ENCODE measurements around the gene PTPN4. TPM values are rescaled to one million over a fixed set of nuclear protein-coding genes. Genes with fewer than 3 reads are reported as not detected.

Gene PTPN4
- total RNA-seq, 1 experiment from 2014 or later = 80.5 TPM

GRCh38 chr2:119897736-119898395 is 138.1 kb downstream of the PTPN4 start:
- no peak overlapping the region for H3K9ac ChIP-seq (ENCODE audit: extremely low read depth, insufficient read length, low read length)
- H4K91ac ChIP-seq (ENCODE audit: insufficient read length, low read depth, low read length) = no peak overlapping the region
- H3K4me1 ChIP-seq (ENCODE audit: insufficient read depth, low read length) = peaks cover 3% of the 10 kb centered on the region; the same call in 1 of the 2 replicates
- H3K36me3 Mint-ChIP-seq (ENCODE audit: insufficient read depth in 1 of 3, low read depth in 3 of 3) = peaks cover 17 to 33% (median 26%) of the 10 kb centered on the region in 3 experiments
- H3K4me2 ChIP-seq (ENCODE audit: insufficient read depth, insufficient read length, low read length) = no peak overlapping the region
- no peak overlapping the region for H3K18ac ChIP-seq (ENCODE audit: insufficient read length, low read depth, low read length)
- no peaks in the 10 kb centered on the region for H3K79me2 ChIP-seq (ENCODE audit: insufficient read depth, low read length)
- H2BK5ac ChIP-seq (ENCODE audit: insufficient read length, low read length) = no peak overlapping the region
- H3K9me3 Mint-ChIP-seq = no peaks in the 10 kb centered on the region
- no peak for TF ChIP-seq CTCF (conservative IDR thresholded peaks at IDR 0.05)
- no peak overlapping the region for H2BK15ac ChIP-seq (ENCODE audit: low read depth, low read length)
- no peak overlapping the region for H2BK20ac ChIP-seq (ENCODE audit: low read depth, low read length, poor library complexity, severe bottlenecking)
- WGBS (ENCODE audit: extremely low coverage, insufficient read length, low lambda C conversion rate) = no CpG with 5 or more reads among the region's 5 CpGs
- no peak overlapping the region for H4K8ac ChIP-seq (replicated peaks; ENCODE audit: insufficient read length, low read depth, low read length)
- H3K4me3 Mint-ChIP-seq = no peak overlapping the region
- no peak overlapping the region for H2BK120ac ChIP-seq (ENCODE audit: low read depth, low read length, poor library complexity, severe bottlenecking)
- H3K4ac ChIP-seq (ENCODE audit: low read depth, low read length) = no peak overlapping the region
- no peaks in the 10 kb centered on the region for H3K27me3 Mint-ChIP-seq (ENCODE audit: low read depth)
- no peak overlapping the region for H3K56ac ChIP-seq (ENCODE audit: insufficient read length, low read depth, low read length)
- no peaks in the 10 kb centered on the region for H4K20me1 ChIP-seq (ENCODE audit: control insufficient read depth, insufficient read depth, insufficient read length)
- H4K5ac ChIP-seq (ENCODE audit: insufficient read length, low read depth, low read length) = no peak overlapping the region
- H3K9me3 ChIP-seq (ENCODE audit: control insufficient read depth, low read depth, low read length) = no peaks in the 10 kb centered on the region
- no peak overlapping the region for H3K27ac ChIP-seq (ENCODE audit: insufficient read length, low read depth, low read length)
- no peak overlapping the region for H3K23ac ChIP-seq (ENCODE audit: insufficient read length, low read depth, low read length)
- no peak for DNase-seq
- no peak overlapping the region for H3K14ac ChIP-seq (ENCODE audit: insufficient read depth, low read length)
- no peak overlapping the region for H2AK5ac ChIP-seq (ENCODE audit: insufficient read length, low read length)
- no peaks in the 10 kb centered on the region for H3K23me2 ChIP-seq (ENCODE audit: insufficient read length, low read depth, low read length, poor library complexity, severe bottlenecking)
- H2AFZ ChIP-seq (ENCODE audit: low read length) = no peak overlapping the region
- no peaks in the 10 kb centered on the region for H3K79me1 ChIP-seq (ENCODE audit: insufficient read depth, low read depth, low read length, poor library complexity, severe bottlenecking)
- no peak overlapping the region for H3T11ph ChIP-seq (ENCODE audit: low read length)
- H2BK12ac ChIP-seq (ENCODE audit: insufficient read length, low read depth, low read length) = no peak overlapping the region
- peaks cover 14 to 17% of the 10 kb centered on the region in 2 experiments for H3K4me1 Mint-ChIP-seq
- H3K27ac Mint-ChIP-seq = 0 out of 7 replicates have a peak overlapping the region, but pooled peaks of 1 of the 3 experiments have one; percentile 2
- no peaks in the 10 kb centered on the region for H3K27me3 ChIP-seq (ENCODE audit: insufficient read depth, low read length)
